Activated T-cell treated with anti-CD3 and anti-CD28 coated beads, Interleukin-2, amount 50 U/mL, for 4 hours (primary cell): ENCODE results near the gene TEX12. TPM values are rescaled to one million over a fixed set of nuclear protein-coding genes. Genes with fewer than 3 reads are reported as not detected.

Experiments
- ATAC-seq, 2 donors: fragments of 200-7000 bp; cut with Tn5 transposase; one replicate each; pipeline ENCODE4 v1.10.0; 2021
- DNase-seq: peaks from one replicate; pipeline ENCODE4 v3.0.0-alpha.2; 2020
- H3K27me3 Mint-ChIP-seq: one replicate; pipeline ENCODE4 v1.8.0; 2021; ENCODE audit warnings: low read depth, mixed read lengths
- H3K36me3 Mint-ChIP-seq: one replicate; pipeline ENCODE4 v1.8.0; 2022; ENCODE audit warnings: mixed read lengths; ENCODE audit not compliant: insufficient read depth
- H3K4me1 Mint-ChIP-seq: one replicate; pipeline ENCODE4 v1.8.0; 2021; ENCODE audit warnings: low read depth, mixed read lengths
- H3K4me3 Mint-ChIP-seq: one replicate; pipeline ENCODE4 v1.8.0; 2021; ENCODE audit warnings: mild to moderate bottlenecking, moderate library complexity, mixed read lengths
- H3K9me3 Mint-ChIP-seq: one replicate; pipeline ENCODE4 v1.8.0; 2021; ENCODE audit warnings: mixed read lengths
- total RNA-seq, 3 donors: library from RNA; stranded (reverse); gene quantifications; one replicate each; pipeline ENCODE4 v1.2.1, GENCODE V29; 2021

Gene TEX12
- total RNA-seq, result under 1 TPM in 1 of 3 donors, not detected in 2; 0.40 TPM

GRCh38 chr11:112167145-112167544, at the start of gene TEX12:
TEX12 (plus strand) TSS chr11:112167372; CDS start chr11:112169269, 1,897 bp downstream.
- H3K4me1 Mint-ChIP-seq, result no peaks in the 10 kb centered on the region
- DNase-seq (no peak), ATAC-seq (no peak)
- H3K36me3 Mint-ChIP-seq, result no peaks in the 10 kb centered on the region
- peaks cover 15% of the 10 kb centered on the region for H3K27me3 Mint-ChIP-seq
- H3K4me3 Mint-ChIP-seq, result no peak within 1 kb of the TSS
- no peaks in the 10 kb centered on the region for H3K9me3 Mint-ChIP-seq

- ATAC-seq, result peak; percentile 30 to 32
- Mint-ChIP-seq H3K4me1 (peaks cover 11% of the 10 kb centered on the region), H3K27me3 (no peaks in the 10 kb centered on the region)
These were observed 49.0 kb upstream of the TEX12 start for GRCh38 chr11:112118176-112118575.

GRCh38 chr11:112121981-112122615, 45.1 kb upstream of the TEX12 start:
- Mint-ChIP-seq H3K4me3 (no peak overlapping the region), H3K4me1 (peaks cover 6% of the 10 kb centered on the region), H3K36me3 (peaks cover 8% of the 10 kb centered on the region), H3K27me3 (no peaks in the 10 kb centered on the region), H3K9me3 (no peaks in the 10 kb centered on the region)
- no peak for ATAC-seq
- no peak for DNase-seq

More at GRCh38 chr11:112118176-112118575, 49.0 kb upstream of the TEX12 start:
- H3K4me3 Mint-ChIP-seq, result no peak overlapping the region
- H3K36me3 Mint-ChIP-seq, result peaks cover 6% of the 10 kb centered on the region
- DNase-seq, result no peak
- H3K9me3 Mint-ChIP-seq, result no peaks in the 10 kb centered on the region

GRCh38 chr11:112123129-112123528, 44.0 kb upstream of the TEX12 start:
- Mint-ChIP-seq H3K36me3 (peaks cover 10% of the 10 kb centered on the region), H3K9me3 (no peaks in the 10 kb centered on the region), H3K27me3 (no peaks in the 10 kb centered on the region), H3K4me3 (no peak overlapping the region), H3K4me1 (peaks cover 6% of the 10 kb centered on the region)
- DNase-seq, result no peak
- no peak for ATAC-seq

- Mint-ChIP-seq H3K4me1 (no peaks in the 10 kb centered on the region), H3K9me3 (no peaks in the 10 kb centered on the region), H3K36me3 (peaks cover 8% of the 10 kb centered on the region), H3K4me3 (no peak overlapping the region), H3K27me3 (no peaks in the 10 kb centered on the region)
- ATAC-seq, result no peak
- DNase-seq, result no peak
These were observed 40.1 kb upstream of the TEX12 start for GRCh38 chr11:112127056-112127455.

- H3K4me1 Mint-ChIP-seq, result no peaks in the 10 kb centered on the region
- DNase-seq (no peak), ATAC-seq (no peak)
- peaks cover 6% of the 10 kb centered on the region for H3K36me3 Mint-ChIP-seq
- no peaks in the 10 kb centered on the region for H3K9me3 Mint-ChIP-seq
- no peak overlapping the region for H3K4me3 Mint-ChIP-seq
- no peaks in the 10 kb centered on the region for H3K27me3 Mint-ChIP-seq
These were observed 38.6 kb upstream of the TEX12 start for GRCh38 chr11:112128483-112129121.

GRCh38 chr11:112129656-112130055, 37.5 kb upstream of the TEX12 start:
- DNase-seq (no peak), ATAC-seq (no peak)
- H3K27me3 Mint-ChIP-seq, result no peaks in the 10 kb centered on the region
- H3K36me3 Mint-ChIP-seq, result peaks cover 6% of the 10 kb centered on the region
- H3K4me1 Mint-ChIP-seq, result no peaks in the 10 kb centered on the region
- H3K9me3 Mint-ChIP-seq, result no peaks in the 10 kb centered on the region
- H3K4me3 Mint-ChIP-seq, result no peak overlapping the region

- no peaks in the 10 kb centered on the region for H3K4me1 Mint-ChIP-seq
- H3K36me3 Mint-ChIP-seq, result peaks cover 2% of the 10 kb centered on the region
- no peaks in the 10 kb centered on the region for H3K27me3 Mint-ChIP-seq
- DNase-seq (no peak), ATAC-seq (no peak)
- no peak overlapping the region for H3K4me3 Mint-ChIP-seq
- H3K9me3 Mint-ChIP-seq, result no peaks in the 10 kb centered on the region
These were observed 34.4 kb upstream of the TEX12 start for GRCh38 chr11:112132737-112133136.

GRCh38 chr11:112134473-112134872, 32.7 kb upstream of the TEX12 start:
- Mint-ChIP-seq H3K36me3 (peaks cover 2% of the 10 kb centered on the region), H3K27me3 (no peaks in the 10 kb centered on the region), H3K4me3 (no peak overlapping the region), H3K4me1 (no peaks in the 10 kb centered on the region), H3K9me3 (no peaks in the 10 kb centered on the region)
- DNase-seq, result no peak
- no peak for ATAC-seq

GRCh38 chr11:112143597-112143996, 23.6 kb upstream of the TEX12 start:
- ATAC-seq (no peak), DNase-seq (no peak)
- Mint-ChIP-seq H3K9me3 (peaks cover 11% of the 10 kb centered on the region), H3K36me3 (peaks cover 7% of the 10 kb centered on the region), H3K4me3 (no peak overlapping the region), H3K4me1 (no peaks in the 10 kb centered on the region), H3K27me3 (no peaks in the 10 kb centered on the region)

- H3K4me3 Mint-ChIP-seq, result no peak overlapping the region
- H3K27me3 Mint-ChIP-seq, result no peaks in the 10 kb centered on the region
- ATAC-seq (no peak), DNase-seq (no peak)
- no peaks in the 10 kb centered on the region for H3K36me3 Mint-ChIP-seq
- no peaks in the 10 kb centered on the region for H3K9me3 Mint-ChIP-seq
- no peaks in the 10 kb centered on the region for H3K4me1 Mint-ChIP-seq
These were observed 16.7 kb upstream of the TEX12 start for GRCh38 chr11:112150517-112150916.

- no peak for DNase-seq
- Mint-ChIP-seq H3K36me3 (no peaks in the 10 kb centered on the region), H3K4me3 (no peak overlapping the region), H3K27me3 (no peaks in the 10 kb centered on the region), H3K9me3 (no peaks in the 10 kb centered on the region), H3K4me1 (no peaks in the 10 kb centered on the region)
- ATAC-seq, result no peak
These were observed 10.8 kb upstream of the TEX12 start for GRCh38 chr11:112156153-112156955.

- peaks cover 3% of the 10 kb centered on the region for H3K27me3 Mint-ChIP-seq
- no peaks in the 10 kb centered on the region for H3K36me3 Mint-ChIP-seq
- ATAC-seq (peak; percentile 60 to 87), DNase-seq (no peak)
- H3K4me1 Mint-ChIP-seq, result no peaks in the 10 kb centered on the region
- H3K4me3 Mint-ChIP-seq, result no peak overlapping the region
- H3K9me3 Mint-ChIP-seq, result no peaks in the 10 kb centered on the region
These were observed 10.0 kb upstream of the TEX12 start for GRCh38 chr11:112156956-112157766.
